Stimulated activated CD4-positive, alpha-beta T cell treated with anti-CD3 and anti-CD28 coated beads, TNF-alpha, amount 100 ng/mL, for 1 hour (primary cell): ENCODE results near the gene CEBPZ.
"Not testable (repeated sequence)": the region's sequence is repeated elsewhere in the genome, so short reads cannot be mapped to it uniquely, and the experiment has no call there.

Experiments
- DNase-seq, 3 donors: peaks; one replicate each; pipeline ENCODE4 v3.0.0-alpha.2; 2020; ENCODE audit warnings: low read depth in 3 of 3, low spot score in 1 of 3

Gene CEBPZ

GRCh38 chr2:37231241-37232130 is at the start of gene CEBPZ, which contains the start of gene NDUFAF7:
Gene CEBPZ (minus strand): TSS chr2:37231596. CDS start chr2:37231567, 29 bp downstream.
Gene NDUFAF7 (plus strand): TSS chr2:37231658. CDS start chr2:37231706, 48 bp downstream.
- DNase-seq: peak; percentile 61 to 70 (median 62)

GRCh38 chr2:37276291-37276690 is 44.9 kb upstream of the CEBPZ start:
- no peak for DNase-seq

GRCh38 chr2:37274359-37274965 is 43.1 kb upstream of the CEBPZ start:
- no peak for DNase-seq

- no peak for DNase-seq
These were observed 40.1 kb upstream of the CEBPZ start for GRCh38 chr2:37271376-37272067.

- DNase-seq: no peak
These were observed 36.7 kb upstream of the CEBPZ start for GRCh38 chr2:37268111-37268510.

- DNase-seq: no peak
These were observed 36.3 kb upstream of the CEBPZ start for GRCh38 chr2:37267685-37268084.

GRCh38 chr2:37263839-37264238 is 32.4 kb upstream of the CEBPZ start:
- DNase-seq: no peak

GRCh38 chr2:37262522-37262921 is 31.1 kb upstream of the CEBPZ start:
- no peak for DNase-seq

GRCh38 chr2:37250869-37251740 is 19.7 kb upstream of the CEBPZ start:
- no peak for DNase-seq

GRCh38 chr2:37246205-37246604 is 14.8 kb upstream of the CEBPZ start:
- DNase-seq: no peak

- no peak for DNase-seq
These were observed 13.4 kb upstream of the CEBPZ start for GRCh38 chr2:37244755-37245154.

- DNase-seq: no peak
These were observed 12.6 kb upstream of the CEBPZ start for GRCh38 chr2:37244017-37244416.

GRCh38 chr2:37243435-37243834 is 12.0 kb upstream of the CEBPZ start:
- no peak for DNase-seq

GRCh38 chr2:37232131-37232933 is 936 bp upstream of the CEBPZ start:
- no peak for DNase-seq

- DNase-seq: no peak
These were observed 815 bp downstream of the CEBPZ start for GRCh38 chr2:37230581-37230980.

GRCh38 chr2:37228788-37229187 is 2.6 kb downstream of the CEBPZ start:
- DNase-seq: no peak

- no peak for DNase-seq
These were observed 4.5 kb downstream of the CEBPZ start for GRCh38 chr2:37226863-37227262.

- DNase-seq: not testable (repeated sequence)
These were observed 6.3 kb downstream of the CEBPZ start for GRCh38 chr2:37225129-37225528.

GRCh38 chr2:37224063-37224462 is 7.3 kb downstream of the CEBPZ start:
- no peak for DNase-seq

GRCh38 chr2:37223131-37223530 is 8.3 kb downstream of the CEBPZ start:
- no peak for DNase-seq
